A549 (cell line): Measurements from ENCODE around the gene LTF. TPM values are rescaled to one million over a fixed set of nuclear protein-coding genes. Genes with fewer than 3 reads are reported as not detected.

Experiments
- ATAC-seq, 2 experiments: fragments of 200-7000 bp in 1 of 2; fragments of >200 bp in 1 of 2; cut with Nextera tagmentation in 1 of 2; cut with Tn5 transposase in 1 of 2; 3 replicates each; pipeline versions ENCODE4 v1.8.0 to v1.9.1; 2018 to 2020; ENCODE audit warnings: mild to moderate bottlenecking in 1 of 2, moderate library complexity in 1 of 2
- CTCF ChIA-PET: fragments of 300-600 bp; sonication (Branson Sonifier 250); formaldehyde crosslinking; extraction: SDS; loops from one replicate; lab custom pipeline; 2021; ENCODE audit warnings: antibody characterized with exemption, inconsistent platforms; lab: Yijun Ruan, JAX
- POLR2A ChIA-PET: fragments of 350-600 bp; formaldehyde crosslinking; extraction: SDS; loops from one replicate; lab custom pipeline; 2021; ENCODE audit warnings: antibody characterized with exemption, inconsistent platforms; lab: Yijun Ruan, JAX
- DNase-seq, 2 experiments: peaks; one replicate each; pipeline versions ENCODE4 v3.0.0 to v3.0.0-alpha.2; 2011 to 2016; ENCODE audit warnings: low read depth in 1 of 2, low spot score in 1 of 2
- FAIRE-seq: peaks from 2 replicates; lab custom pipeline; 2011; peaks lifted over from hg19 to GRCh38; lab: Jason Lieb, UNC
- H3K27ac ChIP-seq, 2 experiments: fragments of >200 bp; sonication (Bioruptor Twin); formaldehyde crosslinking; 3 replicates each; pipeline ENCODE4 v1.5.1; 2016 to 2017
- H3K4me1 ChIP-seq: fragments of >200 bp; sonication (Bioruptor Twin); formaldehyde crosslinking; 3 replicates; pipeline ENCODE4 v1.6.1; 2016
- H3K4me2 ChIP-seq: fragments of >200 bp; sonication (Bioruptor Twin); formaldehyde crosslinking; 3 replicates; pipeline ENCODE4 v1.6.1; 2016
- H3K4me3 ChIP-seq: fragments of >200 bp; sonication (Bioruptor Twin); formaldehyde crosslinking; 3 replicates; pipeline ENCODE4 v1.5.1; 2016
- H3K9me3 ChIP-seq: fragments of >200 bp; sonication (Bioruptor Twin); formaldehyde crosslinking; 3 replicates; pipeline ENCODE4 v1.6.1; 2016
- ATOH8 ChIP-seq: fragments of 250-450 bp; sonication (Bioruptor Pico); IDR thresholded peaks from 2 replicates; pipeline ENCODE4 v1.5.0; 2020; ENCODE audit warnings: low read depth, mild to moderate bottlenecking, moderate library complexity
- BCL3 ChIP-seq: fragments of >200 bp; sonication (Bioruptor Twin); formaldehyde crosslinking; IDR thresholded peaks from 3 replicates; pipeline ENCODE4 v1.6.1; 2016
- CHD2 ChIP-seq: fragments of 150-350 bp; IDR thresholded peaks from 2 replicates; pipeline ENCODE4 v1.6.1; 2014; ENCODE audit warnings: low read length; ENCODE audit not compliant: partially characterized antibody
- CHD4 ChIP-seq: fragments of 200-600 bp; sonication (generic); IDR thresholded peaks from 2 replicates; pipeline ENCODE4 v1.6.1; 2016; ENCODE audit warnings: antibody characterized with exemption, mild to moderate bottlenecking, borderline replicate concordance
- E2F6 ChIP-seq: IDR thresholded peaks from 2 replicates; pipeline ENCODE4 v1.6.1; 2012; ENCODE audit warnings: low read depth, borderline replicate concordance
- EHMT2 ChIP-seq: fragments of 200-600 bp; sonication (generic); IDR thresholded peaks from 2 replicates; pipeline ENCODE4 v1.6.1; 2016; ENCODE audit warnings: antibody characterized with exemption, low read depth, mild to moderate bottlenecking, moderate library complexity
- ELK1 ChIP-seq: fragments of 150-350 bp; IDR thresholded peaks from 2 replicates; pipeline ENCODE4 v1.6.1; 2014; ENCODE audit warnings: low read depth, mild to moderate bottlenecking, low read length
- FOSL2 ChIP-seq, 2 experiments: fragments of 450-650 bp in 1 of 2; fragments of >200 bp in 1 of 2; sonication (Bioruptor Twin) in 1 of 2; formaldehyde crosslinking; IDR thresholded peaks; 2 replicates each; pipeline versions ENCODE4 v1.5.0 to v1.6.1; 2016 to 2020; ENCODE audit warnings: mild to moderate bottlenecking in 1 of 2, moderate library complexity in 1 of 2
- FOXS1 ChIP-seq: fragments of 250-450 bp; sonication (Bioruptor Pico); IDR thresholded peaks from 2 replicates; pipeline ENCODE4 v1.5.0; 2020; ENCODE audit warnings: mild to moderate bottlenecking, moderate library complexity
- GATA3 ChIP-seq: IDR thresholded peaks from 2 replicates; pipeline ENCODE4 v1.6.1; 2012; ENCODE audit warnings: borderline replicate concordance
- HOXA7 ChIP-seq: fragments of 250-450 bp; sonication (Bioruptor Pico); IDR thresholded peaks from 2 replicates; pipeline ENCODE4 v1.5.0; 2020; ENCODE audit warnings: mild to moderate bottlenecking, moderate library complexity
- KDM1A ChIP-seq: fragments of 200-600 bp; sonication (generic); IDR thresholded peaks from 2 replicates; pipeline ENCODE4 v1.6.1; 2016; ENCODE audit warnings: low read depth, mild to moderate bottlenecking
- KDM5A ChIP-seq: fragments of 200-600 bp; sonication (generic); IDR thresholded peaks from 2 replicates; pipeline ENCODE4 v1.6.1; 2016; ENCODE audit warnings: antibody characterized with exemption, mild to moderate bottlenecking
- MAX ChIP-seq: IDR thresholded peaks from 2 replicates; pipeline ENCODE4 v1.6.1; 2012
- MYC ChIP-seq: IDR thresholded peaks from 2 replicates; pipeline ENCODE4 v1.6.1; 2012; ENCODE audit warnings: mild to moderate bottlenecking, inconsistent platforms, low read length, improper control_type of control experiment, borderline replicate concordance
- NPAS2 ChIP-seq: fragments of 250-450 bp; sonication (Bioruptor Pico); IDR thresholded peaks from 2 replicates; pipeline ENCODE4 v1.8.0; 2022; ENCODE audit warnings: mild to moderate bottlenecking, moderate library complexity, borderline replicate concordance
- POLR2AphosphoS2 ChIP-seq: conservative IDR thresholded peaks from 2 replicates; pipeline ENCODE4 v1.6.1; 2012; ENCODE audit warnings: low read length, improper control_type of control experiment, inconsistent platforms
- RARB ChIP-seq: fragments of 250-450 bp; sonication (Bioruptor Pico); IDR thresholded peaks from 2 replicates; pipeline ENCODE4 v1.8.0; 2021; ENCODE audit warnings: mild to moderate bottlenecking, moderate library complexity
- RCOR1 ChIP-seq: fragments of 150-350 bp; IDR thresholded peaks from 2 replicates; pipeline ENCODE4 v1.6.1; 2014; ENCODE audit warnings: antibody characterized with exemption, low read length, low read depth
- REST ChIP-seq: fragments of 200-600 bp; sonication (generic); IDR thresholded peaks from 2 replicates; pipeline ENCODE4 v1.6.1; 2016; ENCODE audit warnings: antibody characterized with exemption, mild to moderate bottlenecking, moderate library complexity
- SREBF2 ChIP-seq: fragments of 450-650 bp; IDR thresholded peaks from 2 replicates; pipeline ENCODE4 v1.6.1; 2014; ENCODE audit warnings: mild to moderate bottlenecking, moderate library complexity
- ZC3H11A ChIP-seq: fragments of 450-650 bp; IDR thresholded peaks from 2 replicates; pipeline ENCODE4 v1.6.1; 2014; ENCODE audit warnings: antibody characterized with exemption, mild to moderate bottlenecking
- ZFP36 ChIP-seq: fragments of 450-650 bp; IDR thresholded peaks from 2 replicates; pipeline ENCODE4 v1.6.1; 2014; ENCODE audit warnings: borderline replicate concordance; ENCODE audit not compliant: partially characterized antibody
- WGBS: methylation state at CpG from one replicate; pipeline ENCODE4 v1.1.6; 2017; ENCODE audit errors: missing lambda C conversion rate; 5-methylcytosine and 5-hydroxymethylcytosine counted together
- polyA plus RNA-seq, 4 experiments: library from polyadenylated mRNA; depleted of rRNA in 3 of 4; stranded (reverse); fragments of >200 nt; fragmentation: RNase III in 1 of 4; extraction: RNeasy Plus Mini Kit Qiagen cat#74134 plus additional on column Dnase treatment in 1 of 4; gene quantifications; 2 replicates in 3 of 4; 3 replicates in 1 of 4; pipeline ENCODE4 v1.2.3, GENCODE V29; 2011 to 2017

LTF gene
- polyA plus RNA-seq, 2 of the 4 experiments (the other 2 are of a cell fraction), result not detected

GRCh38 chr3:46412786-46413298, 51.9 kb downstream of the LTF start:
- Histone ChIP-seq H3K27ac (no peak overlapping the region), H3K9me3 (no peaks in the 10 kb centered on the region), H3K4me2 (no peak overlapping the region), H3K4me1 (no peaks in the 10 kb centered on the region), H3K4me3 (no peak overlapping the region)
- ChIA-PET POLR2A (no interaction called here), CTCF (no interaction called here)
- no peak for TF ChIP-seq POLR2AphosphoS2
- no peak for TF ChIP-seq CHD4
- TF ChIP-seq CHD2, result no peak
- TF ChIP-seq MYC, result no peak
- TF ChIP-seq ATOH8 (CRISPR knock-in tag), result no peak
- TF ChIP-seq FOXS1 (CRISPR knock-in tag), result no peak
- TF ChIP-seq E2F6, result no peak
- TF ChIP-seq RCOR1, result no peak
- no peak for TF ChIP-seq ELK1
- no peak for TF ChIP-seq HOXA7
- TF ChIP-seq MAX, result no peak
- no peak for TF ChIP-seq REST
- no peak for TF ChIP-seq KDM1A
- TF ChIP-seq GATA3, result no peak
- TF ChIP-seq RARB (CRISPR knock-in tag), result no peak
- TF ChIP-seq KDM5A, result no peak
- ATAC-seq, result no peak
- FAIRE-seq, result no peak
- no peak for DNase-seq
- WGBS, result 55% methylated on average over 3 of the region's 3 CpGs

GRCh38 chr3:46411271-46411670, 53.4 kb downstream of the LTF start:
- Histone ChIP-seq H3K4me1 (no peaks in the 10 kb centered on the region), H3K27ac (no peak overlapping the region), H3K4me2 (no peak overlapping the region), H3K4me3 (no peak overlapping the region), H3K9me3 (no peaks in the 10 kb centered on the region)
- ChIA-PET CTCF (no interaction called here), POLR2A (no interaction called here)
- WGBS, result 83% methylated on average over 2 of the region's 2 CpGs
- no peak for DNase-seq
- no peak for FAIRE-seq
- ATAC-seq, result no peak
- no peak for TF ChIP-seq MAX
- no peak for TF ChIP-seq BCL3
- TF ChIP-seq EHMT2, result no peak
- TF ChIP-seq REST, result no peak
- no peak for TF ChIP-seq FOSL2 (IDR thresholded peaks at IDR 0.05)
- no peak for TF ChIP-seq FOSL2 (CRISPR knock-in tag; IDR thresholded peaks at IDR 0.05)
- TF ChIP-seq NPAS2 (CRISPR knock-in tag), result no peak
- no peak for TF ChIP-seq ZFP36
- no peak for TF ChIP-seq KDM1A
- no peak for TF ChIP-seq E2F6
- TF ChIP-seq MYC, result no peak
- TF ChIP-seq SREBF2, result no peak
- TF ChIP-seq ZC3H11A, result no peak
